HG02840 (cell line): ENCODE measurements around the gene DNAJB6.

Experiments
- ATAC-seq: cut with Tn5 transposase; IDR thresholded peaks from one replicate; pipeline ENCODE4 v1.9.1; 2021; ENCODE audit warnings: mild to moderate bottlenecking, moderate library complexity, moderate number of reproducible peaks; ENCODE audit not compliant: unreplicated experiment, low FRiP score

Gene DNAJB6

DNA sequence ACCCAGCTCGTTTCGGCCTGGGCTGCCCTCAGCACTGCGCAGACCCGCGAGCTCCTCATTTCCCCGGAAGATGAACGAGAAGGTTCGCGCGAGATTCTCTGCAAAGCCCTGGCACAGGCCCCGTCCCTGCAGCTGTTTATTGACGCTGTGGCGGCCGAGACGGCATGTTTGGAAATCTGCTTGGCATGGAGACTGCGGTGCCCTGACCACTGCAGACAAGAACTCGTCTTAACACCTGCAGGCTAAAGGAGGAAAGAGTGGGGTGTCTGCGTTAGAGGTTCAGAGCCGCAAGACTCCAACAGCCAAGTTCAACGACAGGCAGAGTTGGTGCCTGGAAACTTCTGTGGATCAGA lies 125.6 kb downstream of the DNAJB6 start:
- no peak for ATAC-seq

DNA sequence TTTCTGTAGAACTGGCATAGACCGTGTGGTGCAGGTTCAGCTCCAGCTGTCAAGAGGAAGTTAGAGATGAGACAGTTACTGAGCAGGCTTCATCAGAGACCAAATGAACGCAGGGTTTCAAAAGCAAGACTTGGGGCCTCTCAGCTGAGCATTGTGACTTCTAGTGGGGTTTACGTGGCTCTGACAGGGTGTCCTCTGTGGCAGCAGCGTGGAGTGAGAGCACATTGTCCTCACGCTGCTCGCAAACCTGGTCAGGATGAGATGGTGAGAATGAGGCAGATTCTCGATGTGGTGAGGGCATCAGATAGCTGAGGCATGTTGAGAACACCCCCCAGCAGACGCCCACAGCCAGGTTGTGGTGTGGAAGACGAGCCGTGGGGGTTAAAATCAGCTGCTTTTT lies 126.0 kb downstream of the DNAJB6 start:
- no peak for ATAC-seq

DNA sequence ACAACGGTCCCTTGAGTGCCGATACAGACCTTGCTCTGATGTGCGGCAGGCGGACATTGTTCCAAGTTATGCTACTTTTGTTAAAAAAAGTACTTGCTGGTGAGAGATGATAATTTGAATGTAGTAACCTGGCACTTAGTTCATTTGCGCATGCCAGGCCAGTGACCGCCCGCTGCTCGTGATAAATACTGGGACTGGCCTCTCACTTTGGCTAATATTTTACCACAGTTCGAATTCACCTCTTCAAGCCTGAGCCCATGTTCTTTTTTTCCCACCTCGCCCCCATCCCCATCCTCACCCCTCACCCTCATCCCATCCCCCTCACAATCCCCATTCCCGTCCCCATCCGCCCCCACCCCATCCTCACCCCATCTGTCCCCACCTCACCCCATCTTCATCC lies 126.4 kb downstream of the DNAJB6 start:
- ATAC-seq = no peak

DNA sequence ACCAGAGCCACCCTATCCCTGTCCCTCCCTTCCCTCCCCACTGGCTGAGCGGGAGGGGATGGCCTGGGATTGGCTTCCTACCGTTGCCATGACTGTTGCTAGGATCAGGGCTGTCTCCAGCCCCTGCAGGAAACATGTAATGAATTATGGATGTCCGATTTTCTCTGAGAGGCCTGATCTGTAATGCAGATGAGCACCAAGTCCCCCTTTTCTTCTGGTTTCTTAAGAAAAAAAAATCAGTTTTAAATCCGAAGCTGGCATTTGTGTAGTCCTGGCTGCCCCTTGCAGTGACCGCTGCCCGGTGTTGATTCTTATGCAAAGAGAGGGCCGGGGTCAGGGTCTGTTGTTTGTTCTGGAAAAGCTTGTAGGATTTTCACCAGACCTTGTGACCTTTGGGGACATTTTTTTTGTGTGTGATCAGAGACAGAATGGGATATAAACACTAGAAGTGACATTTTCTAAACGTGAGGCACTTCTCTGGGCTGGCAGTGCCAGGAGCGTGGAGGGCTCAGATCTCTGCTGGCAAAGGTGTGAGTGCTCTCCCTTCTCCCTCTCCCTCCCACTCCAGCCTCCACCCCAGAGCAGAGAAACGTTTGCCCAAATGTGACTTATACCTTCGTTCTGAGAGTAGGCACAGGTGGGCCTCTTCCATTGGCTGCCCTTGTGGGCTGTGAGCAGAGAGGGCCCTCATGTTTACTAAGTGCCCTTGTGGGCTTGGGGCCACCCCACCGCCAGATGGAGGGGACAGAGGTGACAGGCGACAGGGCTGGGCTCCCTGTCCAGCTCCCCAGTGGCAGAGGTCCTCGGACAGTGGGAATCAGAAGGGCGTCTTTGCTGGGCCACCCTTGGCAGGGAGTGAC lies 127.5 kb downstream of the DNAJB6 start:
- no peak for ATAC-seq

DNA sequence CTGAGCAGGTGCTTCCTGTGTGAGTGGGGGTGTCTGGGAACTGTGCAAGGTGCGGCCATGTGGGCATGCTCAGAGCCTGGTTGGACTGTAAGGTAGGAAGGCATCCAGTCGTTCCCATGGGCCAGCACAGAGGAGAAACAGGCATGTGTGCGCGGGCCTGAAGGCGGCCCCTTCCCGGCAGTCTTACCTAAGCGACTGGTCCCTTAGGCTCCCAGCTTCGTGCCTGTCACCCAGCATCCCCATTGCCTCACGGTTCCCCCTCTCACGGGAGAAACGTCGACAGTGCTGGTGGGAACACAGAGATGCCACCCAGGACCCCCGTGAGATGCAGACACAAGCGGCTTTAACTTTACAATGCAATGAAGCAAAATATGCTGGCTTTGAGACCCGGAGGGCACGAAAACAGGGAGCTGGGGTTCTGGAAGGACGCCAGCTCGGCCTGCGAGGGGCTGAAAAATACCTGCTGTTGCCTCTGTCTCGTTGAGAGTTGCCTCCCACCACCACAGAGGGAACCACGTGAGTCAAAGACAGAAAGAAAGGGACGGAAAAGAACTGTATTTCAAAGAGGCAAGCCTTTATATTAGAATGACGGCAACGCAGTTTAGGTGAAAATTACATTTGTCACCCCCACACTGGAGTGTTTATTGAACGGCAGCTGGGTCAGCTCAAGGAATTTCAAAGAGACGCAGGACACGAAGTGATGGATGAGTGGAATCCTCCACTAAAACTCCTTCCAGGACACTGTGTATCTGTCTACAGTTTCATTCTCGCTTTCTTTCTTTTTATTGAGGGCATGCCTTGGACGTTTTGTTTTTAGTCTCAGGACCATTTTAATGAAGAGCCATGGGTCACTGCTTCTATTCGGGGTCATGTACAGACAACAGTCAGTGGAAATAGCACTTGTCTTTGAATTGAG lies 128.4 kb downstream of the DNAJB6 start:
- ATAC-seq = no peak

DNA sequence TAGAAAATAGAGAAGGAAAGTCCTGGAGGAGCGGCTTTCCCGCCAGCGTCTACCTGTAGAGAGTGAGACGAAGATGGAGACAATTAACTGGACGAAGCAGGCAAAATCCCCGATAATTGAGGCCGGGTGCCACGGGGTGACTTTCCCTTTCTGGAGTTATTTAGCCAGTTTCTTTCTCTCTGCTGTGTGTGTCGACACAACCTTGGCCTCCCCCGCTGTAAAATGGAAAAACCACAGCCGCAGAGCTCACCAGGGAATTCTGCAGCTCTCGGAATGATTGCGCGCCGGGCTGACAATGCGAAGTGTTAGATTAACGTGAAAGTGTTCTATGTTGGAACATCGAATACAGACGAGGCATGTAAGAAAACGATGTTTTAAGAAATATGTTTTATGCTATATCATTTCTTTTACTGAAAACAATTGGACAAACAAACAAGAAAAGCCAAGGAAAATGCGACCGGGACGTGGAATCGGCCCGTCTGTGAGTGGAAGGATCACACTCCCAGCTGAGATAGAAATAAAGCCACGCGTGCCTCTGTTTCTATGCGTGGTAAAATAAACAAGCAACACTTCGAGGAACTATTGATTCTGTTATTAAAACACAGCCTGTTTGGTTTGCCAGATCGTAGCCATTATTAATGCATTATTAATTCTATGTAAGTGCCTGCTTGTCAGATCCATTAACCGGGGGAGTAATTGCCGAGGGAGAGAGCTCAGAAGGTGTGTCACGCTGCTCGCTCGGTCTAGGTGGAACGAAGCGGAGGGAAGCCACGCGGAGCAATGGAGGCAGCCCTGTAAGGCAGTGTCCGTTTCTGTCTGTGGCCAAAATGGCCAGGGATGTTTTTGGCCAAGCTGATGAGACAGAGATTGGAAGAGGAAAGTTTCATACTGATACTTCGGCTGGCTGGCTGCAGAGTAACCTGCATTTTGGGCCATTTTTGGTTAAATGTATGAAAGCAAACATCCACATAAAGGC lies 129.4 kb downstream of the DNAJB6 start:
- no peak for ATAC-seq

DNA sequence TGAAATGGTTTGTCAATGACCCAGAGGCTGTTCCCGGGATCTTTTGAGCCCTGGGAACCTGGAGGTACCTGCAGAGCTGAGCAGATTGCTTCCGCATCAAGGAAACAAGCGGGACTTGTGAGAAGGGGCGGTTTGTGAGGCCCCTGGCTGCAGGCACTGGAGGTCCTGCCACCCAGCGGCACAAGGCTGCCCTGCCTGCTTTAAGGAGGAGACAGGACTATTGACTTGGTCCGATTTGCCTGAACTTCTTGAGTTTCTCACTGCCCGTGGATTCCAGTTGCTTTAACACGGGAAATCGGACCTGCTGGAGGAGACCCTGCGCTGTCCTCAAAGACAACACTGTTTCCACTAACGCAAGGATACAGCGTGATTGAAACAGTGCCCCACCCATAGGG lies 130.1 kb downstream of the DNAJB6 start:
- ATAC-seq = no peak
